Right lobe of liver (tissue), 4 donors: ENCODE results near the gene HS1BP3.

Experiments
- POLR2A ChIP-seq: fragments of 450-650 bp; IDR thresholded peaks from one replicate; pipeline ENCODE4 v1.6.1; 2017; ENCODE audit warnings: antibody characterized with exemption, mild to moderate bottlenecking
- TF ChIP-seq, protein P1 (sequence below), 4 donors: fragments of 200-600 bp in 3 of 4; fragments of 450-650 bp in 1 of 4; IDR thresholded peaks; one replicate each; pipeline versions ENCODE4 v1.5.1 to v1.8.0; 2016 to 2022; ENCODE audit warnings: antibody characterized with exemption in 4 of 4, mild to moderate bottlenecking in 2 of 4
- donor health status: DM: no; HTN: no; CAD: no.
- donor health status: DM: no; HTN: no; CAD: no.
- donor health status: DM: no; HTN: yes; CAD: no.

- TF ChIP-seq, protein P1, sequence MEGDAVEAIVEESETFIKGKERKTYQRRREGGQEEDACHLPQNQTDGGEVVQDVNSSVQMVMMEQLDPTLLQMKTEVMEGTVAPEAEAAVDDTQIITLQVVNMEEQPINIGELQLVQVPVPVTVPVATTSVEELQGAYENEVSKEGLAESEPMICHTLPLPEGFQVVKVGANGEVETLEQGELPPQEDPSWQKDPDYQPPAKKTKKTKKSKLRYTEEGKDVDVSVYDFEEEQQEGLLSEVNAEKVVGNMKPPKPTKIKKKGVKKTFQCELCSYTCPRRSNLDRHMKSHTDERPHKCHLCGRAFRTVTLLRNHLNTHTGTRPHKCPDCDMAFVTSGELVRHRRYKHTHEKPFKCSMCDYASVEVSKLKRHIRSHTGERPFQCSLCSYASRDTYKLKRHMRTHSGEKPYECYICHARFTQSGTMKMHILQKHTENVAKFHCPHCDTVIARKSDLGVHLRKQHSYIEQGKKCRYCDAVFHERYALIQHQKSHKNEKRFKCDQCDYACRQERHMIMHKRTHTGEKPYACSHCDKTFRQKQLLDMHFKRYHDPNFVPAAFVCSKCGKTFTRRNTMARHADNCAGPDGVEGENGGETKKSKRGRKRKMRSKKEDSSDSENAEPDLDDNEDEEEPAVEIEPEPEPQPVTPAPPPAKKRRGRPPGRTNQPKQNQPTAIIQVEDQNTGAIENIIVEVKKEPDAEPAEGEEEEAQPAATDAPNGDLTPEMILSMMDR (IDR thresholded peaks at IDR 0.05), result peak in 1 of 4 donors; percentile 27
- no peak for TF ChIP-seq POLR2A
These were observed 16.2 kb upstream of the HS1BP3 start for GRCh38 chr2:20667151-20667530.
